ENCODE data around the gene CCR6. TPM values are rescaled to one million over a fixed set of nuclear protein-coding genes. Genes with fewer than 3 reads are reported as not detected.

Gene CCR6
- total and polyA plus RNA-seq, 4 donors: 0.16 to 0.39 (median 0.32) TPM

- peaks cover 0 to 5% (median 2%) of the 10 kb centered on the region in 3 donors for H3K27me3 ChIP-seq (ENCODE audit: control insufficient read depth in 3 of 3, insufficient read depth in 3 of 3, low read length in 2 of 3)
- H3K27ac ChIP-seq (ENCODE audit: low read depth in 1 of 2, low read length in 1 of 2): no peak overlapping the region
- H3K4me3 ChIP-seq: no peak overlapping the region
- WGBS, 2 donors: 87 to 89% methylated on average over 12 of the region's 12 CpGs
- TF ChIP-seq, protein P1, sequence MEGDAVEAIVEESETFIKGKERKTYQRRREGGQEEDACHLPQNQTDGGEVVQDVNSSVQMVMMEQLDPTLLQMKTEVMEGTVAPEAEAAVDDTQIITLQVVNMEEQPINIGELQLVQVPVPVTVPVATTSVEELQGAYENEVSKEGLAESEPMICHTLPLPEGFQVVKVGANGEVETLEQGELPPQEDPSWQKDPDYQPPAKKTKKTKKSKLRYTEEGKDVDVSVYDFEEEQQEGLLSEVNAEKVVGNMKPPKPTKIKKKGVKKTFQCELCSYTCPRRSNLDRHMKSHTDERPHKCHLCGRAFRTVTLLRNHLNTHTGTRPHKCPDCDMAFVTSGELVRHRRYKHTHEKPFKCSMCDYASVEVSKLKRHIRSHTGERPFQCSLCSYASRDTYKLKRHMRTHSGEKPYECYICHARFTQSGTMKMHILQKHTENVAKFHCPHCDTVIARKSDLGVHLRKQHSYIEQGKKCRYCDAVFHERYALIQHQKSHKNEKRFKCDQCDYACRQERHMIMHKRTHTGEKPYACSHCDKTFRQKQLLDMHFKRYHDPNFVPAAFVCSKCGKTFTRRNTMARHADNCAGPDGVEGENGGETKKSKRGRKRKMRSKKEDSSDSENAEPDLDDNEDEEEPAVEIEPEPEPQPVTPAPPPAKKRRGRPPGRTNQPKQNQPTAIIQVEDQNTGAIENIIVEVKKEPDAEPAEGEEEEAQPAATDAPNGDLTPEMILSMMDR (IDR thresholded peaks at IDR 0.05; ENCODE audit: control extremely low read depth, extremely low read depth): no peak
- H3K36me3 ChIP-seq (ENCODE audit: control insufficient read depth in 4 of 4, insufficient read depth in 4 of 4, low read length in 4 of 4): no peaks in the 10 kb centered on the region
- peaks cover 0 to 2% (median 0%) of the 10 kb centered on the region in 4 donors for H3K9me3 ChIP-seq (ENCODE audit: control insufficient read depth in 4 of 4, insufficient read depth in 3 of 4, low read length in 3 of 4)
- no peak for ATAC-seq (ENCODE audit: insufficient read depth, low FRiP score)
- no peak for DNase-seq
- H3K4me1 ChIP-seq (ENCODE audit: control insufficient read depth in 5 of 5, insufficient read depth in 5 of 5, low read length in 5 of 5): peaks cover 0 to 5% (median 0%) of the 10 kb centered on the region in 5 donors
- no peak overlapping the region for H3K9ac ChIP-seq (ENCODE audit: insufficient read depth in 1 of 2, low read length in 2 of 2)
These were observed 22.6 kb downstream of the CCR6 start for GRCh38 chr6:167145461-167145860.

- Histone ChIP-seq H3K9me3 (ENCODE audit: control insufficient read depth in 4 of 4, insufficient read depth in 3 of 4, low read length in 3 of 4) (peaks cover 0 to 2% (median 0%) of the 10 kb centered on the region in 4 donors), H3K27ac (ENCODE audit: low read depth in 1 of 2, low read length in 1 of 2) (no peak overlapping the region), H3K27me3 (ENCODE audit: control insufficient read depth in 3 of 3, insufficient read depth in 3 of 3, low read length in 2 of 3) (peaks cover 0 to 5% (median 2%) of the 10 kb centered on the region in 3 donors), H3K4me3 (no peak overlapping the region), H3K9ac (ENCODE audit: insufficient read depth in 1 of 2, low read length in 2 of 2) (no peak overlapping the region), H3K36me3 (ENCODE audit: control insufficient read depth in 4 of 4, insufficient read depth in 4 of 4, low read length in 4 of 4) (no peaks in the 10 kb centered on the region), H3K4me1 (ENCODE audit: control insufficient read depth in 5 of 5, insufficient read depth in 5 of 5, low read length in 5 of 5) (peaks cover 0 to 5% (median 0%) of the 10 kb centered on the region in 5 donors)
- ATAC-seq (ENCODE audit: insufficient read depth, low FRiP score): no peak
- TF ChIP-seq, protein P1 (IDR thresholded peaks at IDR 0.05; ENCODE audit: control extremely low read depth, extremely low read depth): no peak
- peak in 1 of 3 donors; percentile 27 for DNase-seq
- WGBS, 2 donors: 60 to 78% methylated on average over 15 of the region's 15 CpGs
These were observed 23.2 kb downstream of the CCR6 start for GRCh38 chr6:167146135-167146534.

- Histone ChIP-seq H3K4me1 (ENCODE audit: control insufficient read depth in 5 of 5, insufficient read depth in 5 of 5, low read length in 5 of 5) (peaks cover 0 to 5% (median 0%) of the 10 kb centered on the region in 5 donors), H3K27ac (ENCODE audit: low read depth in 1 of 2, low read length in 1 of 2) (no peak overlapping the region), H3K9me3 (ENCODE audit: control insufficient read depth in 4 of 4, insufficient read depth in 3 of 4, low read length in 3 of 4) (peaks cover 0 to 2% (median 0%) of the 10 kb centered on the region in 4 donors), H3K4me3 (no peak overlapping the region), H3K36me3 (ENCODE audit: control insufficient read depth in 4 of 4, insufficient read depth in 4 of 4, low read length in 4 of 4) (no peaks in the 10 kb centered on the region), H3K9ac (ENCODE audit: insufficient read depth in 1 of 2, low read length in 2 of 2) (no peak overlapping the region), H3K27me3 (ENCODE audit: control insufficient read depth in 3 of 3, insufficient read depth in 3 of 3, low read length in 2 of 3) (peaks cover 0 to 5% (median 2%) of the 10 kb centered on the region in 3 donors)
- DNase-seq: peak in 1 of 3 donors; percentile 25
- WGBS, 2 donors: 44 to 58% methylated on average over 16 of the region's 16 CpGs
- ATAC-seq (ENCODE audit: insufficient read depth, low FRiP score): no peak
- TF ChIP-seq, protein P1 (IDR thresholded peaks at IDR 0.05; ENCODE audit: control extremely low read depth, extremely low read depth): no peak
These were observed 24.1 kb downstream of the CCR6 start for GRCh38 chr6:167146977-167147376.

DNA sequence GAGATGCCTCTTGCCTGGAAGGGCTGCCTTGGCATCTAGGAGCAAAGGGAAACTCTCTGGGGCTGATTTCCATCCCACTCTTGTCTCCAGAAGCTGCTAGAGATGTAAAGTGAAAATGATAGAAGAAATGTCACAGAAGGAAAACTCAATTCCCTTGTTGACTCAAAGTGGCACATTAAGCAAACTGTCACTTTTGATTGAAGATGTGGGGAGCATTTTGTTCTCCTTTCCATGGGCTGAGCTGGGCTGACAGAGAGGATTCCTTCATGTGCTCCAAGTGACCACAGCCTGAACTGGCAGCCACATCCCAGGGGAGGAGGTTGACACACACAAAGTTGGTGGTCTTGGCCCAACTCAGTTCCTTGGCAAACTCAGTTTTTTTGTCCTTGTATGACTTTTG is 25.1 kb downstream of the CCR6 start:
- peaks cover 0 to 2% (median 0%) of the 10 kb centered on the region in 4 donors for H3K9me3 ChIP-seq (ENCODE audit: control insufficient read depth in 4 of 4, insufficient read depth in 3 of 4, low read length in 3 of 4)
- TF ChIP-seq, protein P1 (IDR thresholded peaks at IDR 0.05; ENCODE audit: control extremely low read depth, extremely low read depth): no peak
- ATAC-seq (ENCODE audit: insufficient read depth, low FRiP score) (no peak), DNase-seq (no peak)
- no peak overlapping the region for H3K27ac ChIP-seq (ENCODE audit: low read depth in 1 of 2, low read length in 1 of 2)
- H3K27me3 ChIP-seq (ENCODE audit: control insufficient read depth in 3 of 3, insufficient read depth in 3 of 3, low read length in 2 of 3): peaks cover 0 to 7% (median 2%) of the 10 kb centered on the region in 3 donors
- H3K36me3 ChIP-seq (ENCODE audit: control insufficient read depth in 4 of 4, insufficient read depth in 4 of 4, low read length in 4 of 4): no peaks in the 10 kb centered on the region
- no peak overlapping the region for H3K4me3 ChIP-seq
- no peak overlapping the region for H3K9ac ChIP-seq (ENCODE audit: insufficient read depth in 1 of 2, low read length in 2 of 2)
- peaks cover 0 to 5% (median 0%) of the 10 kb centered on the region in 5 donors for H3K4me1 ChIP-seq (ENCODE audit: control insufficient read depth in 5 of 5, insufficient read depth in 5 of 5, low read length in 5 of 5)

All from lung (tissue), 12 donors.